Upper lobe of right lung (tissue), 1 donor: ENCODE data around the gene TMEM156. TPM values are rescaled to one million over a fixed set of nuclear protein-coding genes. Genes with fewer than 3 reads are reported as not detected.

Source experiments
- ATAC-seq: fragments of 200-7000 bp; cut with Tn5 transposase; one replicate; pipeline ENCODE4 v1.9.1; 2020; ENCODE audit warnings: mild to moderate bottlenecking, moderate library complexity
- DNase-seq: peaks from one replicate; pipeline ENCODE4 v3.0.0-alpha.2; 2020
- H3K27ac ChIP-seq: fragments of 200-600 bp; one replicate; pipeline ENCODE4 v1.8.0; 2022
- H3K27me3 ChIP-seq: fragments of 200-600 bp; one replicate; pipeline ENCODE4 v1.8.0; 2022; ENCODE audit warnings: mild to moderate bottlenecking
- H3K36me3 ChIP-seq: fragments of 200-600 bp; one replicate; pipeline ENCODE4 v1.8.0; 2022
- H3K4me1 ChIP-seq: fragments of 200-600 bp; one replicate; pipeline ENCODE4 v1.8.0; 2022
- H3K4me3 ChIP-seq: fragments of 200-600 bp; one replicate; pipeline ENCODE4 v1.8.0; 2022; ENCODE audit warnings: mild to moderate bottlenecking
- H3K9me3 ChIP-seq: fragments of 200-600 bp; one replicate; pipeline ENCODE4 v1.8.0; 2022
- intact Hi-C: fragments of 100-400 bp; cut with DNase I; formaldehyde crosslinking; loops from one replicate; pipeline ENCODE4 v1.11.0; 2022
- long read RNA-seq: library from polyadenylated mRNA; unstranded; transcript quantifications from one replicate; pipeline ENCODE4 v2.0.0, GENCODE V29; 2021
- total RNA-seq: library from RNA; stranded (reverse); fragmentation: NEBNext Ultra II Directional; extraction: Animal tissue kit (Norgen Biotek cat#: 25700); gene quantifications from one replicate; pipeline ENCODE4 v1.2.1, GENCODE V29; 2021
- TF ChIP-seq, protein P1 (sequence below): fragments of 200-600 bp; IDR thresholded peaks from one replicate; pipeline ENCODE4 v1.8.0; 2022; ENCODE audit warnings: antibody characterized with exemption
- donor health status: DM: no; HTN: yes; CAD: no; lungs with severe emphysema.

Gene TMEM156, protein sequence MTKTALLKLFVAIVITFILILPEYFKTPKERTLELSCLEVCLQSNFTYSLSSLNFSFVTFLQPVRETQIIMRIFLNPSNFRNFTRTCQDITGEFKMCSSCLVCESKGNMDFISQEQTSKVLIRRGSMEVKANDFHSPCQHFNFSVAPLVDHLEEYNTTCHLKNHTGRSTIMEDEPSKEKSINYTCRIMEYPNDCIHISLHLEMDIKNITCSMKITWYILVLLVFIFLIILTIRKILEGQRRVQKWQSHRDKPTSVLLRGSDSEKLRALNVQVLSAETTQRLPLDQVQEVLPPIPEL
- total RNA-seq: 1.2 TPM
- long read RNA-seq, partial matches to known transcripts: 0 of 1 reads
- long read RNA-seq, other reads (novel, unspliced or antisense): 0 of 1 reads

DNA sequence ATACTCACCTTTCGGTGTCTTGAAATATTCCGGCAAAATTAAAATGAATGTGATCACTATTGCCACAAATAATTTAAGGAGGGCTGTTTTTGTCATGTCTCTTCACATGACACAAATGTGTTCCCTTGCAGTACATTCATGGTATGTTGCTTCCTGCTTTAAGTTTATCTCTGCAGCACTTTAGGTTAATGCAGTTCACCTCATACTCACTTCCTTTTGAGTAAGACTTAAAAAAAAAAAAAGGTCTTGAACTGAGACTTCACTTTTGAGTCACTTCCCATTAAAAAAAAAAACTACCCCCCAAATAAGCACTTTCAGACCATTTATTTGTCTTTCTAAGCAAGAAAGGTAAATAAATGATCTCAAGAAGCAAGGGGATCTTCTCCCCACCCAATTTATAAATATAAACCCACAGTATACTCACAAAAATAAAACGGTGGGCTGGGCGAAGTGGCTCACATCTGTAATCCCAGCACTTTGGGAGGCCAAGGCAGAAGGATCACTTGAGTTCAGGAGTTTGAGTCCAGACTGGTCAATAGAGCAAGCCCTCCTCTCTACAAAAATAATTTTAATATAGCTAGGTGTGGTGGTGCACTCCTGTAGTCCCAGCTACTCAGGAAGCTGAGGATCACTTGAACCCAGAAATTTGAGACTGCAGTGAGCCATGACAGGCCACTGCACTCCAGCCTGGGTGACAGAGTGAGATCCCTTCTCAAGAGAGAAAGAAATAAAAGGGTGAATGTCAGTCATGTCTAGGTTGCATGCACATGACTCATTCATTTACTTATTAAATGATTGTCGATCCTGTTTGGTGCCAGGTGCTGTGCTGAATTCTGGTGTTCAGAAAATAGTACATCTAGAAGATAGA is at the start of gene TMEM156:
Gene TMEM156 (minus strand): TSS at position 192 of the 868 bp plus-strand sequence. CDS start 96 bp downstream, at position 96.
- ATAC-seq (peak; percentile 54), DNase-seq (no peak)
- Histone ChIP-seq H3K27me3 (no peaks in the 10 kb centered on the region), H3K4me3 (peak within 1 kb of the TSS; percentile 5), H3K9me3 (no peaks in the 10 kb centered on the region), H3K4me1 (peaks cover 5% of the 10 kb centered on the region), H3K36me3 (no peaks in the 10 kb centered on the region), H3K27ac (no peak within 1 kb of the TSS)
- intact Hi-C loops: no loop called here
- TF ChIP-seq, protein P1, sequence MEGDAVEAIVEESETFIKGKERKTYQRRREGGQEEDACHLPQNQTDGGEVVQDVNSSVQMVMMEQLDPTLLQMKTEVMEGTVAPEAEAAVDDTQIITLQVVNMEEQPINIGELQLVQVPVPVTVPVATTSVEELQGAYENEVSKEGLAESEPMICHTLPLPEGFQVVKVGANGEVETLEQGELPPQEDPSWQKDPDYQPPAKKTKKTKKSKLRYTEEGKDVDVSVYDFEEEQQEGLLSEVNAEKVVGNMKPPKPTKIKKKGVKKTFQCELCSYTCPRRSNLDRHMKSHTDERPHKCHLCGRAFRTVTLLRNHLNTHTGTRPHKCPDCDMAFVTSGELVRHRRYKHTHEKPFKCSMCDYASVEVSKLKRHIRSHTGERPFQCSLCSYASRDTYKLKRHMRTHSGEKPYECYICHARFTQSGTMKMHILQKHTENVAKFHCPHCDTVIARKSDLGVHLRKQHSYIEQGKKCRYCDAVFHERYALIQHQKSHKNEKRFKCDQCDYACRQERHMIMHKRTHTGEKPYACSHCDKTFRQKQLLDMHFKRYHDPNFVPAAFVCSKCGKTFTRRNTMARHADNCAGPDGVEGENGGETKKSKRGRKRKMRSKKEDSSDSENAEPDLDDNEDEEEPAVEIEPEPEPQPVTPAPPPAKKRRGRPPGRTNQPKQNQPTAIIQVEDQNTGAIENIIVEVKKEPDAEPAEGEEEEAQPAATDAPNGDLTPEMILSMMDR: no peak

DNA sequence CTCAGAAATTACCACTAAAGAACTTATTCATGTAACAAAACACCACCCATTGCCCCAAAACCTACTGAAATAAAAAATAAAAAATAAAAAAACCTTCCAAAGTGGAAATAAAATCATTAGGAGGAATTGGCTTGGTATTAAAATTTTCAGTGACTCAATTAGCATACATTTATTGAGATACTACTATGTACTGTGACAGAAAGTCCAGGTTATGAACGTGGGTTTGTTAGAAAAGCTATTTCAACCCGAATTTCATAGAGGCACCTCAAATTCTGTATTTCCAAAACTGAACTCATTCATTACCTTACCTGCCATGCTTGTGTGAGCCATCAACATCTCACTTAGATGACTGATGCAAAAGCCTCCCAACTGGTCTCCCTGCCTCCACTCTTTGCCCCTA is 46.6 kb upstream of the TMEM156 start:
- H3K27me3 ChIP-seq: no peaks in the 10 kb centered on the region
- TF ChIP-seq, protein P1: no peak
- H3K4me3 ChIP-seq: no peak overlapping the region
- no peak for DNase-seq
- H3K9me3 ChIP-seq: no peaks in the 10 kb centered on the region
- H3K4me1 ChIP-seq: no peaks in the 10 kb centered on the region
- intact Hi-C loops: no loop called here
- ATAC-seq: no peak
- H3K27ac ChIP-seq: no peak overlapping the region
- peaks cover 14% of the 10 kb centered on the region for H3K36me3 ChIP-seq

DNA sequence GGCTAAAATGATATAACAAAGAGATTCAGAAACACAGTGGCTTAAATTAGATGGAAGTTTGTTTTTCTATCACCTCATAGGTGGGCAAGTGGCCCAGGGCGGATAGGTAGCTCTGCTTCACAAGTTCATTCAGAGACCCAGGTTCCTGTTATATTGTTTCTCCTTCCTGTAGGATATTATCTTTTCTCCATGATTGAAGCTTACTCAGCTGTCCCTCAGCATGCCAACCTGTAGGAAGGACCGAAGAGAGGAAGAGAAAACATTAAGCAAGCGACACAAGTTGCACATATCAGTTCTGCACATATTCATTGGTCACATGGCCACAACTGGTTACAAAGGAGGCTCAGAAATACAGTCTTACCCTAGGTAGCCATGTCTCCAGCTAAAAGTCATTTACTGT is 36.7 kb upstream of the TMEM156 start:
- Histone ChIP-seq H3K27ac (no peak overlapping the region), H3K27me3 (no peaks in the 10 kb centered on the region), H3K4me1 (peaks cover 4% of the 10 kb centered on the region), H3K36me3 (no peaks in the 10 kb centered on the region), H3K4me3 (no peak overlapping the region), H3K9me3 (no peaks in the 10 kb centered on the region)
- peak; percentile 63 for ATAC-seq
- intact Hi-C loops: no loop called here
- TF ChIP-seq, protein P1: no peak
- DNase-seq: no peak

DNA sequence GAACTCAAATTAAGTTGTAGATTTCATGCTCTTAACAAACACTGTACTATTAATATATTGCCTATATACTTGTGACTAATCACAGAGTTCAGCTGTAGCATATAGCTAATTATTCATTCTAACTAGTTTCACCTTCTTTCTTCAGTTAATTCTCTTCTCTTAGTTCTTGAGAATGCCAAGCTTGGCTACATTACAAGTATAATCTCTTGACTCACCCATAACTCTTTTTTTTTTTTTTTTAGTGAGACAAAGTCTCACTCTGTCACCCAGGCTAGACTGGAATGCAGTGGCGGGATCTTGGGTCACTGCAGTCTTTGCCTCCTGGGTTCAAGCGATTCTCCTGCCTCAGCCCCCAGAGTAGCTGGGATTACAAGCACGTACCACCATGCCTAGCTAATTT is 35.2 kb upstream of the TMEM156 start:
- H3K4me1 ChIP-seq: peaks cover 4% of the 10 kb centered on the region
- no peak for ATAC-seq
- no peak overlapping the region for H3K27ac ChIP-seq
- intact Hi-C loops: no loop called here
- TF ChIP-seq, protein P1: no peak
- no peaks in the 10 kb centered on the region for H3K9me3 ChIP-seq
- no peak overlapping the region for H3K4me3 ChIP-seq
- no peaks in the 10 kb centered on the region for H3K36me3 ChIP-seq
- DNase-seq: no peak
- no peaks in the 10 kb centered on the region for H3K27me3 ChIP-seq

DNA sequence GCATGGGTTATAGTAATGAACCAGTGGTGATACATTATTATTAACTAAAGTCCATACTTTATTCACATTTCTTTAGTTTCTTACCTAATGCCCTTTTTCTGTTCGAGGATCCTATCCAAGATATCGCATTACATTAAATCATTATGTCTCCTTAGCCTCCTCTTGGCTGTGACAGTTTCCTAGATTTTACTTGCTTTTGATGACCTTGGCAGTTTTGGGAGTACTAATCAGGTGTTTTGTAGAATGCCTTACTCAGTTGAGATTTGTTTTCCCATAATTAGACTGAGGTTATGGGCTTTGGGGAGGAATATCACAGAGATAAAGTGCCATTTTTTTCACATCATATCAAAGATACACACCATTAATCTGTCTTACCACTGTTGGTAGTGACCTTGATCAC is 34.8 kb upstream of the TMEM156 start:
- ATAC-seq (no peak), DNase-seq (no peak)
- no peak overlapping the region for H3K27ac ChIP-seq
- intact Hi-C loops: no loop called here
- H3K9me3 ChIP-seq: no peaks in the 10 kb centered on the region
- H3K36me3 ChIP-seq: no peaks in the 10 kb centered on the region
- TF ChIP-seq, protein P1: no peak
- H3K4me3 ChIP-seq: no peak overlapping the region
- H3K4me1 ChIP-seq: peaks cover 4% of the 10 kb centered on the region
- no peaks in the 10 kb centered on the region for H3K27me3 ChIP-seq
